ENCODE data around the gene MYO15A.

Gene MYO15A

DNA sequence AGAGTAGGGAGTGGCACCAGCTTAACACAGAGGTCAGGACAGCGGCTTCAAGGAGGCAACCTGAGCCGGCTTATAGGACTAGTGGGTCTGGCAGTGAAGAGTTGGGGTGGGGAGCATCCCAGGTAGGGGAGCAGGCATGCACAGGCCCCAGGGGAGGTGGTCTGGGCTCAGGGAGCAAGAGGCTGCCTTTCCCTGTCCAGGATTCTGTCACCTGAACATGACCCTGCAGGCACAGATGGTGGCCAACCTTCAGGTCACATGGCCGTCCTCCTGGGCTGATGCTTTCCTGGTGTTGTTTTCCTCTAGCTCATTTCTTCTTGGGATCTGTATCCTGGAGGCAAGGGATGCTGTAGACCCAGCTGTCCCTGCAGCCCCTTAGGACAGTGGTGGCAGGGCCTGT lies 3.5 kb upstream of the MYO15A start:
- no peak for DNase-seq (ENCODE audit: low read depth in 1 of 2, low spot score in 1 of 2)

DNA sequence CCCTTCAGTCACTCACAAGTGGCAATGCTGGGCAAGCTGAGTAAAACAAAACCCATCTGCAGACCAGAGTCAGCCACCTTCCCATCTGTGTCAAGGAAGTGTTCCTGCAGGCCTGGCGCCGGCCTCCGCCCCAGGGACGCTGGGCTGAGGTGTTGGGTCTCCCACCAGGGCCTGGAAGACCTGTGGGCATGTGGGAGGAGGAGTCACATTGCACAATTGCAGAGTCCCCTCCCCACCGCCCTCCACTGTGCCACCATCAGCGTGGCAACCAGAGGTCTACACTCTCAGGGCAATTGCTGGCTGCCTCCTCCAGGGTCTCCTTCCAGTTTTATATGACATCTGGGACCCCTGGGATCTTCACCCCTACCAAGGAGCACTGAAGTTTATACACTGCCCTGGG lies 3.0 kb upstream of the MYO15A start:
- DNase-seq (ENCODE audit: low read depth in 1 of 2, low spot score in 1 of 2): no peak

- no peak for DNase-seq (ENCODE audit: low read depth in 1 of 2, low spot score in 1 of 2)
Measured at GRCh38 chr17:18106211-18106610, 2.3 kb upstream of the MYO15A start.

DNA sequence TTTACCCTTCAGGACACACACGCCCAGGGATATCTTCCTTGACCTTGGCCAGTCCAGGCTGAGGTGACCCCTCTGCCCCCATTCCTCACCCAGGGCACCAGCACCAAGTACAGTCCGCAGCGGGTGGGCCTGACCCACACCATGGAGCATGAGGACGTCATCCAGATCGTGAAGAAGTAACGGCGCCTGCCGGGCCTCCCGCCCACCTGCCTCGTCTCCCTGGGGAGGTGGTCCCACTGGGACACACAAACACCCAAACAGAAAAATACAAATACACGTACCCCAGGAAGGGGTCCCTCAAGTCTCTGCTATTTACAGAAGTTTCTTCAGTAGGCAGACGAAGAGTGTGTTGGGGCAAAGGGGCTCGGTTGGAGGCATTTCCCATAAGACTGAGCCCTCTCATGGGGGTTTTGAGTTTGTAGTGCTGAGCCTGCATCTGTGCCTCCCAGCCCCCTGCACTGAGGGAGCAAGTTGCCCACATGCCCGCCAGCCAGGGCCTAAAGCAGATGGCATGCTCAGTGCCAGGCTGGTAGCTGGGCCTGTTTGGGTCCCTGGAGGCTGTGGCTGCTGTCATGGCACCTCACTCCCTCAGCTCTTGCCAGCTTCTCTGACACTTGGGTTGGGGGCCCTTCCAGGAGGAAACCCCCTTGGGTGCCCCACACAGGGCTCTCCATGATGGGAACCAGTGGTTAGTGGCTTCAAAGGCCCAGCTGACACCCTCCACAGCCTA lies 1.3 kb upstream of the MYO15A start:
- no peak for DNase-seq (ENCODE audit: low read depth in 1 of 2, low spot score in 1 of 2)

GRCh38 chr17:18107971-18108370 lies 585 bp upstream of the MYO15A start:
- DNase-seq (ENCODE audit: low read depth in 1 of 2, low spot score in 1 of 2): no peak

- DNase-seq (ENCODE audit: low read depth in 1 of 2, low spot score in 1 of 2): no peak
Measured at GRCh38 chr17:18109935-18110485, 1.5 kb downstream of the MYO15A start.

DNA sequence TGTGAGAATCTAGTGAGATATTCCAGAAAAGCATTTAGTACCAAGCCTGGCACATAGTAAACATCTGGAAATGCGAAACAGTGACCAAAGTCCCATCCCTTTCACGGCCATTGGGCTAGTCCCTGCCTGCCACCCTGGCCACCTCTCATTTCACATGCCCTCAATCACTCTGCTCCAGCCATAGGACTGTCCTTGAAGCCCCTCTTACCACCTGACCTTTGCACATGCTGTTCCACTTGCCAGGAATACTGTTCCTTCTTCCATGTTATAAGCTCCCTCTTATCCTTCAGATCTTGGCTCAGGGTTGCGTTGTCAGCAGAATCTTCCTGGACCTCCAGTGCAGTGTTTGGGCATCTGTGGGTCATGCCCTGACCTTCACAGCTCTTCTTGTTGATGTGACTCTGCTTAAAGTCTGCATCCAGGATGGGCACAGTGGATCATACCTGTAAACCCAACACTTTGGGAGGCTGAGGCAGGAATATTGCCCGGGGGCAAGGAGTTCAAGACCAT lies 2.1 kb downstream of the MYO15A start:
- no peak for DNase-seq (ENCODE audit: low read depth in 1 of 2, low spot score in 1 of 2)

DNA sequence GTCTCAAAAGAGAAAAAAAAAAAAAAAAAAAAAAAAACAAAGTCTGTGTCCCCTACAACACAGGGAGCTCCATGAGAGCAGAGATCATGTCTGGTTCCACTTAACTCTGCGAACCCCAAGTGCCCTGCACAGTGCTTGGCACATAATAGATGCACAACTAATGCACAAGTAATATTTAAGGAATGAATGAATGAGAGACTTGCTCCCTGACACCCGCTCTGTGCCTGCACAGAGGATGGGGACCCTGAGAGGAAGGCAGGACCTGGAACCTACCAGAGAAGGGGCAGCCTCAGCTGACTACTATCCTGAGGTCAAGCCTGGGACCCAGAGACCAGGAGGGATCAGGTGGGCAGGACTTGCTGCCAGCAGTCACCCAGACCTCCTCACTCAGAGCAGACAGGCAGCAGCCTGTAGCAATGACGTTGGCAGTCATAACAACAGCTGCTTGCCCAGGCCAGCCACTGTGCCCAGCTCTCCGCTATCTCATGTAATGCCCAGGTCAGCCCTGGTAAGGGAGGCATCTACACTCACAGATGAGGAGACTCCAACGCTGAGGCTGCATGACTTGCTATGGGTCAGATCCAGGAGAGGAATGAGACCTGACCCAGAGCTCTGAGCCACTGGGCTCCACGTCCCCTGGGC lies 2.9 kb downstream of the MYO15A start:
- DNase-seq (ENCODE audit: low read depth in 1 of 2, low spot score in 1 of 2): no peak

DNA sequence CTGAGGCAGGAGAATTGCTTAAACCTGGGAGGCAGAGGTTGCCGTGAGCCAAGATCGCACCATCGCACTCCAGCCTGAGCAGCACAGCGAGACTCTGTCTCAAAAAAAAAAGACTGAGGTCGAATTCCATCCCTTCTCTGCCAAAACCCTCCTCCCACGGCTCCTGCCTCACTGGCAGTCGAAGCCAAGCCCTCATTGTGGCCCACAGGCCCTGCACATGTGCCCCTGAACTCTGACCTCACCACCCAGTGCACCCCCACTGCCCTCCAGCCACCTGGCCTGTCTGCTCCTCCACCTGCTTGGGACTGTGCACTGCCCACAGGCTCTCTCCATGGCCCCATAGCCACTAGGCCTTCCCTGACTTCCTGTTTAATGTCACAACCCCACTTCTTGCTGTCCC lies 7.0 kb downstream of the MYO15A start:
- no peak for DNase-seq (ENCODE audit: low read depth in 1 of 2, low spot score in 1 of 2)

GRCh38 chr17:18116078-18116477 lies 7.5 kb downstream of the MYO15A start:
- DNase-seq (ENCODE audit: low read depth in 1 of 2, low spot score in 1 of 2): no peak

DNA sequence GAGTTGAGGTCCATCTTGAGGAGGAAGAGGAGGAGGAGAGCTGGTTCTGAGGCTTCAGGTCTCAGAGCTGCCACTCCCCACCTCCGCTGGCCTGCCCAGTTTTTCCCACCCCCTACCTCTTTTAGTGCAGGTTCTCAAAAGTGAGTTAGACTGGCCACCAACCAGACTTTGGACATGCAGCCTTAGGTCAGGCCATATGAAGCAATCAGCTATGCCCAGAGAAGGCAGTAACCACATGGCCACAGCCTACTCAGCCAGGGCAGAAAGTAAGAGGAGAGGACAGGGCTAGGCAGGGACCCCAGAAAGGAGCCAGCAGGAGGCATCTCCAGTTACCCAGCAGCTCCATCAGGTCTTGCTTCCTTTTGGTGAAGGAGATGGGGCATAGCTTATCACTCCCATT lies 9.0 kb downstream of the MYO15A start:
- DNase-seq (ENCODE audit: low read depth in 1 of 2, low spot score in 1 of 2): no peak

- DNase-seq (ENCODE audit: low read depth in 1 of 2, low spot score in 1 of 2): no peak
Measured at GRCh38 chr17:18117982-18118975, 9.7 kb downstream of the MYO15A start.

- no peak for DNase-seq (ENCODE audit: low read depth in 1 of 2, low spot score in 1 of 2)
Measured at GRCh38 chr17:18119166-18119745, 10.7 kb downstream of the MYO15A start.

DNA sequence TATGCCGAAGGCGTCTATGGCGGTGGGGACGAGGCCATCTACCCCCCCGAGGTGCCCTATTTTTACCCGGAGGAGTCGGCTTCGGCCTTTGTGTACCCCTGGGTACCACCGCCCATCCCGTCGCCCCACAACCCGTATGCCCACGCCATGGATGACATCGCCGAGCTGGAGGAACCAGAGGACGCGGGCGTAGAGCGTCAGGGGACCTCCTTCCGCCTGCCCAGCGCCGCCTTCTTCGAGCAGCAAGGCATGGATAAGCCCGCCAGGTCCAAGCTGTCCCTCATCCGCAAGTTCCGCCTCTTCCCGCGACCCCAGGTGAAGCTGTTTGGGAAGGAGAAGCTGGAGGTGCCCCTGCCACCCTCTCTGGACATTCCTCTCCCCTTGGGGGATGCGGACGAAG lies 11.4 kb downstream of the MYO15A start:
- no peak for DNase-seq (ENCODE audit: low read depth in 1 of 2, low spot score in 1 of 2)

DNA sequence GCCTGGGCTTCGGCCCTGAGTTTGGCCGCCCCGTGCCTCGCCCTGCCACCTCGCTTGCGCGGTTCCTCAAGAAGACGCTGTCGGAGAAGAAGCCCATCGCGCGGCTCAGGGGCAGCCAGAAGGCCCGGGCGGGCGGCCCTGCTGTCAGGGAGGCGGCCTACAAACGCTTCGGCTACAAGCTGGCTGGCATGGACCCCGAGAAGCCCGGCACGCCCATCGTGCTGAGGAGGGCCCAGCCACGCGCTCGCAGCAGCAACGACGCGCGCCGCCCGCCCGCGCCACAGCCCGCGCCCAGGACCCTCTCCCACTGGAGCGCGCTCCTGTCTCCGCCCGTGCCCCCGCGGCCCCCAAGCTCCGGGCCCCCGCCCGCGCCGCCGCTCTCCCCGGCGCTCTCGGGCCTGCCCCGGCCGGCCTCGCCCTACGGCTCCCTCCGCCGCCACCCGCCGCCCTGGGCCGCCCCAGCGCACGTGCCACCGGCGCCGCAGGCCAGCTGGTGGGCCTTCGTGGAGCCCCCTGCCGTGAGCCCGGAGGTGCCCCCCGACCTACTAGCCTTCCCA lies 12.0 kb downstream of the MYO15A start:
- DNase-seq (ENCODE audit: low read depth in 1 of 2, low spot score in 1 of 2): no peak

DNA sequence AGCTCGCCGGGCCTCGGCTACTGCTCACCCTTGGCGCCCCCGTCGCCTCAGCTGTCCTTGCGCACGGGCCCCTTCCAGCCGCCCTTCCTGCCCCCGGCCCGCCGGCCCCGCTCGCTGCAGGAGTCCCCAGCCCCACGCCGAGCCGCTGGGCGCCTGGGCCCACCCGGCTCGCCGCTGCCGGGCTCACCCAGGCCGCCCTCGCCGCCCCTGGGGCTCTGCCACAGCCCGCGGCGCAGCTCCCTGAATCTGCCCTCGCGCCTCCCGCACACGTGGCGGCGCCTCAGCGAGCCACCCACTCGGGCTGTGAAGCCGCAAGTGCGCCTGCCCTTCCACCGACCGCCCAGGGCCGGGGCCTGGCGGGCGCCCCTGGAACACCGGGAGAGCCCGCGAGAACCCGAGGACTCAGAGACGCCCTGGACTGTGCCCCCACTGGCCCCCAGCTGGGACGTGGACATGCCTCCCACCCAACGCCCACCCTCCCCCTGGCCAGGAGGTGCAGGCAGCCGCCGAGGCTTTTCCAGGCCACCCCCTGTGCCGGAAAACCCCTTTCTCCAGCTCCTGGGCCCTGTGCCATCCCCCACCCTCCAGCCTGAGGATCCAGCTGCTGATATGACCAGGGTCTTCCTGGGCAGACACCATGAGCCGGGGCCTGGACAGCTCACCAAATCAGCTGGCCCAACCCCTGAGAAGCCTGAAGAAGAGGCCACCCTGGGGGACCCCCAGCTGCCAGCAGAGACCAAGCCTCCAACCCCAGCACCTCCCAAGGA lies 12.8 kb downstream of the MYO15A start:
- DNase-seq (ENCODE audit: low read depth in 1 of 2, low spot score in 1 of 2): no peak

- DNase-seq (ENCODE audit: low read depth in 1 of 2, low spot score in 1 of 2): no peak
Measured at GRCh38 chr17:18122990-18123753, 14.6 kb downstream of the MYO15A start.

GRCh38 chr17:18124345-18125126 lies 16.0 kb downstream of the MYO15A start:
- no peak for DNase-seq (ENCODE audit: low read depth in 1 of 2, low spot score in 1 of 2)

Measured in activated CD4-positive, alpha-beta T cell treated with anti-CD3 and anti-CD28 coated beads, Interleukin-2, amount 50 U/mL, for 24 hours (primary cell).